Umbilical cord (tissue), 2 donors: Measurements from ENCODE around the gene ADGB. TPM values are rescaled to one million over a fixed set of nuclear protein-coding genes. Genes with fewer than 3 reads are reported as not detected.
"Not testable (repeated sequence)": the region's sequence is repeated elsewhere in the genome, so short reads cannot be mapped to it uniquely, and the experiment has no call there.

Source experiments
- DNase-seq: peaks from one replicate; pipeline ENCODE4 v3.0.0-alpha.2; 2015; ENCODE audit warnings: low spot score
- total RNA-seq: library from RNA; depleted of rRNA; stranded (reverse); fragments of >200 nt; gene quantifications from one replicate; pipeline ENCODE4 v1.2.3, GENCODE V29; 2014; ENCODE audit warnings: low replicate concordance; ENCODE audit not compliant: insufficient read depth

Gene ADGB
- total RNA-seq, 1 donor from 2014 or later: 0.48 TPM

GRCh38 chr6:146753306-146753705, 154.5 kb downstream of the ADGB start:
- no peak for DNase-seq

- no peak for DNase-seq
Measured at GRCh38 chr6:146767632-146768031, 168.9 kb downstream of the ADGB start.

GRCh38 chr6:146768722-146769121, 169.9 kb downstream of the ADGB start:
- no peak for DNase-seq

GRCh38 chr6:146770275-146770964, 171.6 kb downstream of the ADGB start:
- no peak for DNase-seq

- DNase-seq: peak; percentile 22
Measured at GRCh38 chr6:146770965-146771735, 172.4 kb downstream of the ADGB start.

GRCh38 chr6:146775220-146775619, 176.4 kb downstream of the ADGB start:
- DNase-seq: no peak

- DNase-seq: no peak
Measured at GRCh38 chr6:146781836-146782235, 183.1 kb downstream of the ADGB start.

- DNase-seq: peak; percentile 10
Measured at GRCh38 chr6:146785001-146785585, 186.3 kb downstream of the ADGB start.

GRCh38 chr6:146787876-146788508, 189.2 kb downstream of the ADGB start:
- no peak for DNase-seq

- no peak for DNase-seq
Measured at GRCh38 chr6:146790561-146791091, 191.9 kb downstream of the ADGB start.

GRCh38 chr6:146791930-146792329, 193.2 kb downstream of the ADGB start:
- DNase-seq: no peak

GRCh38 chr6:146793218-146793617, 194.4 kb downstream of the ADGB start:
- DNase-seq: not testable (repeated sequence)

GRCh38 chr6:146795479-146796133, 196.8 kb downstream of the ADGB start:
- no peak for DNase-seq

- DNase-seq: not testable (repeated sequence)
Measured at GRCh38 chr6:146803167-146803566, 204.4 kb downstream of the ADGB start.

GRCh38 chr6:146803601-146804000, 204.8 kb downstream of the ADGB start:
- DNase-seq: peak; percentile 6

GRCh38 chr6:146805546-146806325, 207.0 kb downstream of the ADGB start:
- DNase-seq: no peak

GRCh38 chr6:146809014-146809413, 210.2 kb downstream of the ADGB start:
- not testable (repeated sequence) for DNase-seq

GRCh38 chr6:146812811-146813321, 214.1 kb downstream of the ADGB start:
- peak; percentile 61 for DNase-seq

- DNase-seq: peak; percentile 15
Measured at GRCh38 chr6:146813554-146813953, 214.8 kb downstream of the ADGB start.

GRCh38 chr6:146814148-146814750, 215.5 kb downstream of the ADGB start:
- peak; percentile 5 for DNase-seq
